K562 (cell line): ENCODE measurements around the gene IRAK3. TPM values are rescaled to one million over a fixed set of nuclear protein-coding genes. Genes with fewer than 3 reads are reported as not detected.

Experiments
- ATAC-seq: fragments of 200-7000 bp; cut with Tn5 transposase; 3 replicates; pipeline ENCODE4 v1.9.1; 2020; ENCODE audit warnings: moderate library complexity
- BruUV-seq: library from RNA; stranded (reverse); fragments of 400-500 nt; replicated peaks from 2 replicates; lab custom pipeline; 2021; lab: Mats Ljungman, UMichigan
- CTCF ChIA-PET: fragments of 300-600 bp; formaldehyde crosslinking; extraction: SDS; loops from one replicate; lab custom pipeline; 2021; ENCODE audit warnings: low intra/inter-chr PET ratio; lab: Yijun Ruan, JAX
- POLR2A ChIA-PET: fragments of 300-600, 350-650 bp; sonication (Branson Sonifier 250); formaldehyde crosslinking; extraction: SDS; loops from one replicate; lab custom pipeline; 2021; ENCODE audit warnings: antibody characterized with exemption, inconsistent platforms; lab: Yijun Ruan, JAX
- DNase-seq, 4 experiments: peaks; one replicate each; pipeline versions ENCODE4 v3.0.0 to v3.0.0-alpha.2; 2011 to 2018; ENCODE audit warnings: low spot score in 3 of 4, mixed read lengths in 3 of 4; ENCODE audit errors: extremely low read depth in 1 of 4
- FAIRE-seq: peaks from 2 replicates; lab custom pipeline; 2011; peaks lifted over from hg19 to GRCh38; lab: Jason Lieb, UNC
- H2AFZ ChIP-seq: 2 replicates; pipeline ENCODE4 v1.6.0; 2011; ENCODE audit warnings: low read depth, low read length, control low read depth, inconsistent platforms
- H3K27ac ChIP-seq: fragments of 200-600 bp; 3 replicates; pipeline ENCODE4 v1.8.0; 2011; ENCODE audit warnings: low read depth, mild to moderate bottlenecking, control low read depth, inconsistent platforms, low read length, moderate library complexity, mixed read lengths; ENCODE audit errors: extremely low read depth
- H3K27me3 ChIP-seq, 2 experiments: fragments of 300-600 bp in 1 of 2; 2 replicates in 1 of 2; 3 replicates in 1 of 2; pipeline versions ENCODE4 v1.6.0 to v1.8.0; 2011; ENCODE audit warnings: inconsistent platforms in 2 of 2, low read length in 2 of 2, mild to moderate bottlenecking in 1 of 2, mixed read lengths in 1 of 2, moderate library complexity in 1 of 2; ENCODE audit not compliant: control insufficient read depth in 2 of 2, insufficient read depth in 2 of 2
- H3K36me3 ChIP-seq: fragments of 300-600 bp; 3 replicates; pipeline ENCODE4 v1.8.0; 2011; ENCODE audit warnings: mild to moderate bottlenecking, low read length, inconsistent platforms; ENCODE audit not compliant: control insufficient read depth, insufficient read depth
- H3K4me1 ChIP-seq, 2 experiments: fragments of 200-600 bp in 1 of 2; replicated peaks in 1 of 2; 2 replicates in 1 of 2; 3 replicates in 1 of 2; pipeline versions ENCODE4 v1.5.1 to v1.8.0; 2011; ENCODE audit warnings: inconsistent platforms in 2 of 2, low read length in 2 of 2, mild to moderate bottlenecking in 1 of 2, mixed read lengths in 1 of 2, moderate library complexity in 1 of 2; ENCODE audit not compliant: control insufficient read depth in 2 of 2, insufficient read depth in 2 of 2
- H3K4me2 ChIP-seq: 2 replicates; pipeline ENCODE4 v1.6.1; 2011; ENCODE audit warnings: low read length, control low read depth, inconsistent platforms, mixed read lengths; ENCODE audit not compliant: insufficient read depth
- H3K4me3 ChIP-seq: fragments of 200-600 bp; sonication (generic), shearing (Covaris generic); 2 replicates; pipeline ENCODE4 v1.5.1; 2016; ENCODE audit warnings: control low read depth, inconsistent platforms
- H3K79me2 ChIP-seq: fragments of 200-600 bp; 3 replicates; pipeline ENCODE4 v1.8.0; 2011; ENCODE audit warnings: low read length, inconsistent platforms; ENCODE audit not compliant: control insufficient read depth, insufficient read depth
- H3K9ac ChIP-seq, 2 experiments: 2 replicates each; pipeline versions ENCODE4 v1.6.0 to v1.6.1; 2011; ENCODE audit warnings: low read depth in 2 of 2, low read length in 2 of 2, control low read depth in 1 of 2, inconsistent platforms in 1 of 2, mild to moderate bottlenecking in 1 of 2, mixed read lengths in 1 of 2; ENCODE audit not compliant: insufficient read depth in 1 of 2
- H3K9me1 ChIP-seq: one replicate; pipeline ENCODE4 v1.6.0; 2011; ENCODE audit warnings: inconsistent platforms, mild to moderate bottlenecking, low read length, moderate library complexity; ENCODE audit not compliant: control insufficient read depth, insufficient read depth
- H3K9me3 ChIP-seq: replicated peaks from 2 replicates; pipeline ENCODE4 v1.5.1; 2011; ENCODE audit warnings: low read depth, low read length, inconsistent platforms; ENCODE audit not compliant: control insufficient read depth, insufficient read depth
- H4K20me1 ChIP-seq: replicated peaks from 2 replicates; pipeline ENCODE4 v1.6.1; 2011; ENCODE audit warnings: low read length, inconsistent platforms, mixed read lengths; ENCODE audit not compliant: control insufficient read depth, insufficient read depth
- DIDO1 ChIP-seq: fragments of 450-650 bp; IDR thresholded peaks from 2 replicates; pipeline ENCODE4 v1.6.1; 2016; ENCODE audit warnings: low read depth, missing biosample characterization, missing genetic modification characterization
- ELF2 ChIP-seq: fragments of 250-450 bp; sonication (Bioruptor Pico); IDR thresholded peaks from 2 replicates; pipeline ENCODE4 v1.5.0; 2021; ENCODE audit warnings: mild to moderate bottlenecking
- PCBP1 ChIP-seq: fragments of 200-400 bp; formaldehyde crosslinking; IDR thresholded peaks from 2 replicates; pipeline ENCODE4 v1.6.1; 2018; ENCODE audit warnings: mild to moderate bottlenecking, low read depth, low read length; ENCODE audit not compliant: poor library complexity, severe bottlenecking
- SNRNP70 ChIP-seq: fragments of 200-400 bp; formaldehyde crosslinking; optimal IDR thresholded peaks from 2 replicates; pipeline ENCODE3; 2017; ENCODE audit warnings: low read depth, low read length
- TCF7L2 ChIP-seq: fragments of 150-350 bp; IDR thresholded peaks from 2 replicates; pipeline ENCODE4 v1.6.1; 2016; ENCODE audit warnings: low read depth, mild to moderate bottlenecking, low read length, moderate library complexity
- ZBTB17 ChIP-seq: fragments of 450-650 bp; formaldehyde crosslinking; IDR thresholded peaks from 2 replicates; pipeline ENCODE4 v1.4.0; 2020; ENCODE audit warnings: mild to moderate bottlenecking
- ZNF12 ChIP-seq: sonication (generic); formaldehyde crosslinking; IDR thresholded peaks from 2 replicates; pipeline ENCODE4 v1.4.0; 2020; ENCODE audit warnings: mild to moderate bottlenecking, missing genetic modification reagents
- ZNF586 ChIP-seq: fragments of 450-650 bp; formaldehyde crosslinking; conservative IDR thresholded peaks from 2 replicates; pipeline ENCODE4 v1.4.0; 2020; ENCODE audit warnings: mild to moderate bottlenecking, moderate library complexity
- ZSCAN29 ChIP-seq: fragments of 450-650 bp; IDR thresholded peaks from 2 replicates; pipeline ENCODE4 v1.6.1; 2017
- WGBS: fragments of 100-300 bp; shearing (Covaris generic); methylation state at CpG from one replicate; pipeline ENCODE4 v1.1.6; 2016; ENCODE audit warnings: low coverage, mixed read lengths; ENCODE audit not compliant: insufficient coverage; ENCODE audit errors: missing lambda C conversion rate; 5-methylcytosine and 5-hydroxymethylcytosine counted together
- in situ Hi-C: fragments of 300-500 bp; cut with MboI; formaldehyde crosslinking; loops from 4 replicates; pipeline ENCODE4 v1.15.0; 2018; ENCODE audit warnings: inconsistent platforms, mixed read lengths
- intact Hi-C: fragments of 100-400 bp; cut with micrococcal nuclease; formaldehyde crosslinking; loops from 2 replicates; pipeline ENCODE4 v1.14.2; 2022
- polyA plus RNA-seq, 8 experiments: library from polyadenylated mRNA; depleted of rRNA in 4 of 8; stranded (reverse) in 5 of 8; unstranded in 3 of 8; fragments of >200 nt; fragmentation: Nextera tagmentation in 2 of 8; fragmentation: Illumina TruSeq in 1 of 8; extraction: Ambion mirVana in 2 of 8; extraction: Trizol in 1 of 8; gene quantifications; 2 replicates each; pipeline versions ENCODE4 v1.2.1 to v1.2.3, GENCODE V29; 2011 to 2014; ENCODE audit warnings: inconsistent platforms in 1 of 8, missing spikeins in 1 of 8
- total RNA-seq, 7 experiments: library from RNA; depleted of rRNA in 6 of 7; stranded (reverse); fragments of >200 nt in 6 of 7; fragmentation: Illumina TruSeq in 2 of 7; extraction: Trizol in 2 of 7; gene quantifications; 2 replicates each; pipeline versions ENCODE4 v1.2.1 to v1.2.3, GENCODE V29; 2011 to 2021; ENCODE audit warnings: low replicate concordance in 1 of 7
- TF ChIP-seq, protein P1 (sequence below): fragments of 450-650 bp; formaldehyde crosslinking; IDR thresholded peaks from 2 replicates; pipeline ENCODE4 v1.4.0; 2020; ENCODE audit warnings: mild to moderate bottlenecking, moderate library complexity
- TF ChIP-seq, protein P2 (sequence below): fragments of 450-650 bp; IDR thresholded peaks from 2 replicates; pipeline ENCODE4 v1.6.1; 2016; ENCODE audit warnings: borderline replicate concordance
- TF ChIP-seq, protein P3 (sequence below): IDR thresholded peaks from 2 replicates; pipeline ENCODE4 v1.6.1; 2014; ENCODE audit warnings: antibody characterized with exemption
- TF ChIP-seq, protein P4 (sequence below), 2 experiments: fragments of 150-350 bp in 1 of 2; IDR thresholded peaks; 2 replicates each; pipeline ENCODE4 v1.6.1; 2012 to 2016; ENCODE audit warnings: low read depth in 2 of 2, low read length in 2 of 2, mild to moderate bottlenecking in 1 of 2, moderate library complexity in 1 of 2

IRAK3 gene
- total and polyA plus RNA-seq, 9 of the 15 experiments (the other 6 are each of a cell fraction or from before 2014, with no cell fraction given), result 0.06 to 0.09 (median 0.07) TPM; not detected in 6

DNA sequence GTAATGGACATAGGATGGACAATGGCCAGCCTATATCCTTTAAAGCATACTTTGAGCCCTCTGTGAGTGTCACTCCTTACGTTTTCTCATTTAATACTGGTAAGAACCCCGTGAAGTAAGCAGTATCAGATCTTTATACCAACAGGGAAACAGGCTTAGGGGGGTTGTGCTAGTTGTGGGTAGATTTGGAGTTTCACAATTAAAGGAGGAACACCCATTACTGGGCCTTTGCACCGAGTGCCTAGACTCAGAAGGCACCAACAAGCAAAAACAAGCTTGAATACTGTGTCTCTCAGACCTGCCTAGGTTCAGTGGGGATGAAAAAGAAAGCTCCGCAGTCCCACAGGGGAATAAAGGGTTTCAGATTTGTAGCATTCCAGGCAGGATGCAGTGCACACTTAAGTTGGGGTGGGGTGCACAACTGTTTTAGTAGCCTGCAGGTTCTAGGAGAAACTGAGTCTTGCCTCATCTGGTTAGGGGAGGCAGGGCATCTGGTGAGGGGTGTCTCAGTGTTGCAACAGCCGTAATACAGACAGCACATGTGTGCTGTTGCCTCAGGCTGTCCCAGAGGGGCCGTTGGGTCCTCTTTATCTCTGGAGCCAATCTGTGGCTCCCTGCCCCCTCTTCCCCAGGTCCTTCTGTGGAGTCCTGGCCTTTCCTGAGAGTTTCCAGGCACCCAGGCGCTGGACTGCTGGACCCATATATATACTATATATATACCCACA lies 51.2 kb downstream of the IRAK3 start:
- Histone ChIP-seq H3K27ac (no peak overlapping the region), H3K9me1 (no peaks in the 10 kb centered on the region), H3K4me3 (no peak overlapping the region), H3K4me1 (peaks cover 0 to 3% of the 10 kb centered on the region in 2 experiments), H4K20me1 (no peaks in the 10 kb centered on the region), H2AFZ (no peak overlapping the region), H3K27me3 (peaks cover 2 to 5% of the 10 kb centered on the region in 2 experiments; a peak in 2 of 5 replicates), H3K9me3 (no peaks in the 10 kb centered on the region), H3K9ac (no peak overlapping the region), H3K4me2 (no peak overlapping the region), H3K79me2 (no peaks in the 10 kb centered on the region), H3K36me3 (no peaks in the 10 kb centered on the region)
- POLR2A ChIA-PET, result no interaction called here
- ATAC-seq, result no peak; the same call in 2 of the 3 replicates
- DNase-seq, result no peak
- CTCF ChIA-PET, result no interaction called here
- intact Hi-C loops (no loop called here), in situ Hi-C loops (no loop called here)
- BruUV-seq, result no TSS peak
- WGBS, result 14% methylated on average over 7 of the region's 7 CpGs
- FAIRE-seq, result no peak
- TF ChIP-seq DIDO1 (tag), result no peak
- no peak for TF ChIP-seq TCF7L2
- TF ChIP-seq ELF2 (CRISPR knock-in tag), result no peak
- TF ChIP-seq ZNF12, result no peak
- TF ChIP-seq, protein P1, sequence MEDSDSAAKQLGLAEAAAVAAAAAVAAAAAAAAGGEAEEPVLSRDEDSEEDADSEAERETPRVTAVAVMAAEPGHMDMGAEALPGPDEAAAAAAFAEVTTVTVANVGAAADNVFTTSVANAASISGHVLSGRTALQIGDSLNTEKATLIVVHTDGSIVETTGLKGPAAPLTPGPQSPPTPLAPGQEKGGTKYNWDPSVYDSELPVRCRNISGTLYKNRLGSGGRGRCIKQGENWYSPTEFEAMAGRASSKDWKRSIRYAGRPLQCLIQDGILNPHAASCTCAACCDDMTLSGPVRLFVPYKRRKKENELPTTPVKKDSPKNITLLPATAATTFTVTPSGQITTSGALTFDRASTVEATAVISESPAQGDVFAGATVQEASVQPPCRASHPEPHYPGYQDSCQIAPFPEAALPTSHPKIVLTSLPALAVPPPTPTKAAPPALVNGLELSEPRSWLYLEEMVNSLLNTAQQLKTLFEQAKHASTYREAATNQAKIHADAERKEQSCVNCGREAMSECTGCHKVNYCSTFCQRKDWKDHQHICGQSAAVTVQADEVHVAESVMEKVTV (CRISPR knock-in tag), result no peak
- no peak for TF ChIP-seq ZSCAN29
- no peak for TF ChIP-seq PCBP1
- TF ChIP-seq, protein P2, sequence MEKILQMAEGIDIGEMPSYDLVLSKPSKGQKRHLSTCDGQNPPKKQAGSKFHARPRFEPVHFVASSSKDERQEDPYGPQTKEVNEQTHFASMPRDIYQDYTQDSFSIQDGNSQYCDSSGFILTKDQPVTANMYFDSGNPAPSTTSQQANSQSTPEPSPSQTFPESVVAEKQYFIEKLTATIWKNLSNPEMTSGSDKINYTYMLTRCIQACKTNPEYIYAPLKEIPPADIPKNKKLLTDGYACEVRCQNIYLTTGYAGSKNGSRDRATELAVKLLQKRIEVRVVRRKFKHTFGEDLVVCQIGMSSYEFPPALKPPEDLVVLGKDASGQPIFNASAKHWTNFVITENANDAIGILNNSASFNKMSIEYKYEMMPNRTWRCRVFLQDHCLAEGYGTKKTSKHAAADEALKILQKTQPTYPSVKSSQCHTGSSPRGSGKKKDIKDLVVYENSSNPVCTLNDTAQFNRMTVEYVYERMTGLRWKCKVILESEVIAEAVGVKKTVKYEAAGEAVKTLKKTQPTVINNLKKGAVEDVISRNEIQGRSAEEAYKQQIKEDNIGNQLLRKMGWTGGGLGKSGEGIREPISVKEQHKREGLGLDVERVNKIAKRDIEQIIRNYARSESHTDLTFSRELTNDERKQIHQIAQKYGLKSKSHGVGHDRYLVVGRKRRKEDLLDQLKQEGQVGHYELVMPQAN, result no peak
- no peak for TF ChIP-seq ZBTB17 (CRISPR knock-in tag)
- TF ChIP-seq, protein P3, sequence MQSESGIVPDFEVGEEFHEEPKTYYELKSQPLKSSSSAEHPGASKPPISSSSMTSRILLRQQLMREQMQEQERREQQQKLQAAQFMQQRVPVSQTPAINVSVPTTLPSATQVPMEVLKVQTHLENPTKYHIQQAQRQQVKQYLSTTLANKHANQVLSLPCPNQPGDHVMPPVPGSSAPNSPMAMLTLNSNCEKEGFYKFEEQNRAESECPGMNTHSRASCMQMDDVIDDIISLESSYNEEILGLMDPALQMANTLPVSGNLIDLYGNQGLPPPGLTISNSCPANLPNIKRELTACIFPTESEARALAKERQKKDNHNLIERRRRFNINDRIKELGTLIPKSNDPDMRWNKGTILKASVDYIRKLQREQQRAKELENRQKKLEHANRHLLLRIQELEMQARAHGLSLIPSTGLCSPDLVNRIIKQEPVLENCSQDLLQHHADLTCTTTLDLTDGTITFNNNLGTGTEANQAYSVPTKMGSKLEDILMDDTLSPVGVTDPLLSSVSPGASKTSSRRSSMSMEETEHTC, result no peak
- no peak for TF ChIP-seq SNRNP70
- TF ChIP-seq, protein P4, sequence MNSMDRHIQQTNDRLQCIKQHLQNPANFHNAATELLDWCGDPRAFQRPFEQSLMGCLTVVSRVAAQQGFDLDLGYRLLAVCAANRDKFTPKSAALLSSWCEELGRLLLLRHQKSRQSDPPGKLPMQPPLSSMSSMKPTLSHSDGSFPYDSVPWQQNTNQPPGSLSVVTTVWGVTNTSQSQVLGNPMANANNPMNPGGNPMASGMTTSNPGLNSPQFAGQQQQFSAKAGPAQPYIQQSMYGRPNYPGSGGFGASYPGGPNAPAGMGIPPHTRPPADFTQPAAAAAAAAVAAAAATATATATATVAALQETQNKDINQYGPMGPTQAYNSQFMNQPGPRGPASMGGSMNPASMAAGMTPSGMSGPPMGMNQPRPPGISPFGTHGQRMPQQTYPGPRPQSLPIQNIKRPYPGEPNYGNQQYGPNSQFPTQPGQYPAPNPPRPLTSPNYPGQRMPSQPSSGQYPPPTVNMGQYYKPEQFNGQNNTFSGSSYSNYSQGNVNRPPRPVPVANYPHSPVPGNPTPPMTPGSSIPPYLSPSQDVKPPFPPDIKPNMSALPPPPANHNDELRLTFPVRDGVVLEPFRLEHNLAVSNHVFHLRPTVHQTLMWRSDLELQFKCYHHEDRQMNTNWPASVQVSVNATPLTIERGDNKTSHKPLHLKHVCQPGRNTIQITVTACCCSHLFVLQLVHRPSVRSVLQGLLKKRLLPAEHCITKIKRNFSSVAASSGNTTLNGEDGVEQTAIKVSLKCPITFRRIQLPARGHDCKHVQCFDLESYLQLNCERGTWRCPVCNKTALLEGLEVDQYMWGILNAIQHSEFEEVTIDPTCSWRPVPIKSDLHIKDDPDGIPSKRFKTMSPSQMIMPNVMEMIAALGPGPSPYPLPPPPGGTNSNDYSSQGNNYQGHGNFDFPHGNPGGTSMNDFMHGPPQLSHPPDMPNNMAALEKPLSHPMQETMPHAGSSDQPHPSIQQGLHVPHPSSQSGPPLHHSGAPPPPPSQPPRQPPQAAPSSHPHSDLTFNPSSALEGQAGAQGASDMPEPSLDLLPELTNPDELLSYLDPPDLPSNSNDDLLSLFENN (IDR thresholded peaks at IDR 0.05; ENCODE audit: low read depth in 2 of 2, low read length in 2 of 2), result no peak
- no peak for TF ChIP-seq ZNF586
